Adrenal gland (tissue), 12 donors: ENCODE results near the gene CSNK1A1L. TPM values are rescaled to one million over a fixed set of nuclear protein-coding genes. Genes with fewer than 3 reads are reported as not detected.

Source experiments
- DNase-seq, 7 donors: peaks; one replicate each; pipeline ENCODE4 v3.0.0-alpha.2; 2019 to 2020
- H3K27ac ChIP-seq, 5 donors: fragments of 200-600 bp; sonication (generic) in 4 of 5; 1 replicate in 3 of 5; 2 replicates in 2 of 5; pipeline versions ENCODE4 v1.5.1 to v1.8.0; 2016 to 2020; ENCODE audit warnings: mild to moderate bottlenecking in 1 of 5
- H3K27me3 ChIP-seq: fragments of 200-600 bp; 2 replicates; pipeline ENCODE4 v1.8.0; 2021
- H3K36me3 ChIP-seq, 2 donors: fragments of 200-600 bp; replicated peaks in 1 of 2; 1 replicate in 1 of 2; 2 replicates in 1 of 2; pipeline versions ENCODE4 v1.5.1 to v1.8.0; 2018 to 2022
- H3K4me1 ChIP-seq, 2 donors: fragments of 200-600 bp; replicated peaks in 1 of 2; 1 replicate in 1 of 2; 2 replicates in 1 of 2; pipeline versions ENCODE4 v1.5.1 to v1.8.0; 2018 to 2021
- H3K4me3 ChIP-seq, 4 donors: fragments of 200-600 bp; sonication (generic) in 3 of 4; one replicate each; pipeline ENCODE4 v1.5.1; 2016 to 2018
- H3K9me3 ChIP-seq, 3 donors: fragments of 200-600 bp; sonication (generic) in 1 of 3; replicated peaks in 1 of 3; 1 replicate in 2 of 3; 2 replicates in 1 of 3; pipeline versions ENCODE4 v1.5.1 to v1.8.0; 2016 to 2021
- CTCF ChIP-seq, 6 experiments: fragments of 450-650 bp in 4 of 6; fragments of 200-600 bp in 2 of 6; sonication (generic) in 1 of 6; IDR thresholded peaks; 1 replicate in 5 of 6; 2 replicates in 1 of 6; pipeline versions ENCODE4 v1.5.1 to v1.8.0; 2016 to 2021; ENCODE audit warnings: antibody characterized with exemption in 6 of 6, mild to moderate bottlenecking in 2 of 6, moderate library complexity in 1 of 6
- POLR2A ChIP-seq, 2 donors: fragments of 450-650 bp; IDR thresholded peaks; one replicate each; pipeline ENCODE4 v1.6.1; 2017; ENCODE audit warnings: antibody characterized with exemption in 2 of 2, mild to moderate bottlenecking in 2 of 2, moderate library complexity in 1 of 2
- WGBS, 4 donors: extraction: QIAGEN DNeasy Blood & Tissue Kit in 2 of 4; methylation state at CpG; one replicate each; pipeline versions ENCODE4 v1.1.5 to v1.1.7; 2013 to 2017; 5-methylcytosine and 5-hydroxymethylcytosine counted together
- intact Hi-C, 2 donors: fragments of 100-400 bp; cut with DNase I; formaldehyde crosslinking; loops; one replicate each; pipeline versions ENCODE4 v1.14.1 to v1.15.0; 2022 to 2023
- polyA plus RNA-seq, 3 donors: library from polyadenylated mRNA; stranded (reverse); fragments of 200-250 nt in 2 of 3; fragments of 350-450 nt in 1 of 3; fragmentation: Illumina TruSeq in 1 of 3; extraction: RNeasy Lipid Tissue Mini Kit (QIAGEN cat#74804) in 1 of 3; gene quantifications; one replicate each; pipeline ENCODE4 v1.2.3, GENCODE V29; 2013 to 2014
- total RNA-seq, 9 donors: library from RNA; depleted of rRNA in 4 of 9; stranded (reverse); fragments of >200 nt in 4 of 9; fragments of 120-200 nt in 1 of 9; fragmentation: NEBNext Ultra II Directional in 1 of 9; extraction: Animal tissue kit (Norgen Biotek cat#: 25700) in 1 of 9; gene quantifications; one replicate each; pipeline versions ENCODE4 v1.1.0 to v1.2.4, GENCODE V29; 2013 to 2023
- donor health status: healthy with polysubstance abuse.
- donor health status: Bipolar disorder and iron deficiency.
- donor health status: DM: yes; HTN: yes; CAD: no.
- donor health status: DM: no; HTN: no; CAD: no.
- donor health status: DM: no; HTN: no; CAD: no.
- donor health status: DM: yes; HTN: yes; CAD: no.

The CSNK1A1L gene
- total and polyA plus RNA-seq, 12 donors, result not detected

GRCh38 chr13:37089495-37089894 is 16.0 kb downstream of the CSNK1A1L start:
- Histone ChIP-seq H3K27ac (no peak overlapping the region), H3K9me3 (no peaks in the 10 kb centered on the region), H3K27me3 (no peaks in the 10 kb centered on the region), H3K4me1 (no peaks in the 10 kb centered on the region), H3K36me3 (no peaks in the 10 kb centered on the region), H3K4me3 (no peak overlapping the region)
- intact Hi-C loops, result no loop called here
- TF ChIP-seq POLR2A (IDR thresholded peaks at IDR 0.05), result no peak
- no peak for TF ChIP-seq CTCF (IDR thresholded peaks at IDR 0.05)
- WGBS, 4 donors, result 75 to 91% (median 84%) methylated on average over 3 of the region's 3 CpGs
- DNase-seq, result no peak

- intact Hi-C loops, result no loop called here
- 60 to 70% (median 68%) methylated on average over 2 of the region's 2 CpGs for WGBS, 4 donors
Measured at GRCh38 chr13:37087486-37087885, 18.0 kb downstream of the CSNK1A1L start.

GRCh38 chr13:37085606-37086005 is 19.9 kb downstream of the CSNK1A1L start:
- DNase-seq, result no peak
- Histone ChIP-seq H3K4me3 (no peak overlapping the region), H3K9me3 (no peaks in the 10 kb centered on the region), H3K36me3 (no peaks in the 10 kb centered on the region), H3K27ac (no peak overlapping the region), H3K4me1 (no peaks in the 10 kb centered on the region), H3K27me3 (no peaks in the 10 kb centered on the region)
- no peak for TF ChIP-seq POLR2A (IDR thresholded peaks at IDR 0.05)
- no peak for TF ChIP-seq CTCF (IDR thresholded peaks at IDR 0.05)
- intact Hi-C loops, result no loop called here
- WGBS, 4 donors, result 49 to 68% (median 58%) methylated on average over 2 of the region's 2 CpGs

More at GRCh38 chr13:37087486-37087885, 18.0 kb downstream of the CSNK1A1L start:
- H3K4me1 ChIP-seq, result no peaks in the 10 kb centered on the region
- H3K27me3 ChIP-seq, result no peaks in the 10 kb centered on the region
- no peaks in the 10 kb centered on the region for H3K36me3 ChIP-seq
- H3K9me3 ChIP-seq, result no peaks in the 10 kb centered on the region
- no peak for DNase-seq
- no peak overlapping the region for H3K4me3 ChIP-seq
- no peak for TF ChIP-seq POLR2A (IDR thresholded peaks at IDR 0.05)
- TF ChIP-seq CTCF (IDR thresholded peaks at IDR 0.05), result no peak
- no peak overlapping the region for H3K27ac ChIP-seq

- Histone ChIP-seq H3K4me3 (no peak overlapping the region), H3K9me3 (no peaks in the 10 kb centered on the region), H3K27ac (no peak overlapping the region), H3K4me1 (no peaks in the 10 kb centered on the region), H3K36me3 (no peaks in the 10 kb centered on the region), H3K27me3 (no peaks in the 10 kb centered on the region)
- TF ChIP-seq POLR2A (IDR thresholded peaks at IDR 0.05), result no peak
- no peak for TF ChIP-seq CTCF (IDR thresholded peaks at IDR 0.05)
- WGBS, 4 donors, result 86 to 94% (median 92%) methylated on average over 2 of the region's 2 CpGs
- intact Hi-C loops, result loop anchor here in 1 of 2 donors (5.0 kb wide), 1 partner anchor 530 kb away; no protein-coding TSS in a partner anchor
- no peak for DNase-seq
Measured at GRCh38 chr13:37076818-37077217, 28.6 kb downstream of the CSNK1A1L start.
